HG02678 (cell line): Measurements from ENCODE around the gene LRFN2.

ENCODE experiments used
- ATAC-seq: cut with Tn5 transposase; IDR thresholded peaks from one replicate; pipeline ENCODE4 v1.9.1; 2021; ENCODE audit warnings: mild to moderate bottlenecking, moderate library complexity; ENCODE audit not compliant: unreplicated experiment

The LRFN2 gene

GRCh38 chr6:40545954-40546353 is 41.2 kb downstream of the LRFN2 start:
- ATAC-seq = no peak

- no peak for ATAC-seq
Measured at GRCh38 chr6:40543776-40544175, 43.4 kb downstream of the LRFN2 start.

GRCh38 chr6:40543146-40543545 is 44.0 kb downstream of the LRFN2 start:
- no peak for ATAC-seq

GRCh38 chr6:40542175-40542764 is 44.9 kb downstream of the LRFN2 start:
- no peak for ATAC-seq

- no peak for ATAC-seq
Measured at GRCh38 chr6:40541556-40542174, 45.5 kb downstream of the LRFN2 start.

- no peak for ATAC-seq
Measured at GRCh38 chr6:40540790-40541189, 46.4 kb downstream of the LRFN2 start.

GRCh38 chr6:40539853-40540252 is 47.3 kb downstream of the LRFN2 start:
- no peak for ATAC-seq

GRCh38 chr6:40538556-40538955 is 48.6 kb downstream of the LRFN2 start:
- ATAC-seq = no peak

GRCh38 chr6:40537446-40537845 is 49.7 kb downstream of the LRFN2 start:
- ATAC-seq = no peak

- no peak for ATAC-seq
Measured at GRCh38 chr6:40536442-40536841, 50.7 kb downstream of the LRFN2 start.

- ATAC-seq = no peak
Measured at GRCh38 chr6:40535819-40536380, 51.3 kb downstream of the LRFN2 start.

GRCh38 chr6:40535110-40535818 is 51.9 kb downstream of the LRFN2 start:
- no peak for ATAC-seq

- no peak for ATAC-seq
Measured at GRCh38 chr6:40532349-40533000, 54.7 kb downstream of the LRFN2 start.

- ATAC-seq = no peak
Measured at GRCh38 chr6:40529919-40530318, 57.2 kb downstream of the LRFN2 start.

- ATAC-seq = no peak
Measured at GRCh38 chr6:40529040-40529439, 58.1 kb downstream of the LRFN2 start.

- ATAC-seq = no peak
Measured at GRCh38 chr6:40528051-40528450, 59.1 kb downstream of the LRFN2 start.

- no peak for ATAC-seq
Measured at GRCh38 chr6:40526036-40526435, 61.1 kb downstream of the LRFN2 start.

GRCh38 chr6:40524797-40525585 is 62.2 kb downstream of the LRFN2 start:
- ATAC-seq = no peak

GRCh38 chr6:40523505-40524172 is 63.5 kb downstream of the LRFN2 start:
- no peak for ATAC-seq

- ATAC-seq = no peak
Measured at GRCh38 chr6:40521496-40521895, 65.7 kb downstream of the LRFN2 start.
